Stimulated activated CD4-positive, alpha-beta T cell treated with anti-CD3 and anti-CD28 coated beads, Interleukin-12 subunit alpha, Interleukin-12 subunit beta, amount 100 ng/mL, for 4 hours (primary cell): ENCODE data around the gene ALDH18A1.
"Not testable (repeated sequence)": the region's sequence is repeated elsewhere in the genome, so short reads cannot be mapped to it uniquely, and the experiment has no call there.

ENCODE experiments used
- DNase-seq: peaks from one replicate; pipeline ENCODE4 v3.0.0-alpha.2; 2020

ALDH18A1 gene

DNA sequence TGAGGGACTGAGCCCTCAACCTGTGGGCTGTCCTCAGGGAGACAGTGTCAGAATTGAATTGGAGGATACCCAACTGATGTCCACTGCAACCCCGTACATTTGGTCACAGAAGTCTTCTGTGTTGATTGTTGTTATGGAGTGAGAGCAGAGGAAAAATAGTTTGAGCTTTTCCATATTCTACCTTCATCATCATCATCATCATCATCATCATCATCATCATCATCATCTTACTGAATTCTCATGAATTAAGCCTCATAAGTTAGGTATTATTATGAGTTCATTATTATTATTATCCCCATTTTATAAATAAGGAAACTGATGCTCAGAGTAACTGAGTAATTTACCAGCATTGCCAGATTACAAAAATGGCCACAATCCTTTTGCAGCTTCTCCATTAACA, 8.4 kb downstream of the ALDH18A1 start:
- DNase-seq: no peak

DNA sequence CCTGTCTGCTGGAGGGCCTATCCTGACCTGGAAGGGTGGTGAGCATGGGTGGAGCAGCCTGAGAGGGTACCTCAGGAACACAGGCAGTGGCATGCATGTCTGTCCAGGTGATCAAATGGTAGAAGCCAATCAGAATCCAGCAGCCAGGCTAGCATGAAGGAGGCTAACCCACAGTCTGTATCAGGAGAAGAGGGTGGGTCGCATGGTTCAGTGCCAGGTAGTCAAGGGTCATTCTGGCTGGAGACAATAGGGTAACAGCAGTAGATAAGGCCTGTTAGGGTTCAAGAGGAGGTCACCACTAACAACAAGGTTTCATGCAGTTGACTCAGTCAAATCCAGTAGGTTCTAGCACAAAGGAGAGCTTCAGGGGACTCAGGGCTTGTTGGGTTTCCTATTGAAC, 10.4 kb downstream of the ALDH18A1 start:
- DNase-seq: no peak

DNA sequence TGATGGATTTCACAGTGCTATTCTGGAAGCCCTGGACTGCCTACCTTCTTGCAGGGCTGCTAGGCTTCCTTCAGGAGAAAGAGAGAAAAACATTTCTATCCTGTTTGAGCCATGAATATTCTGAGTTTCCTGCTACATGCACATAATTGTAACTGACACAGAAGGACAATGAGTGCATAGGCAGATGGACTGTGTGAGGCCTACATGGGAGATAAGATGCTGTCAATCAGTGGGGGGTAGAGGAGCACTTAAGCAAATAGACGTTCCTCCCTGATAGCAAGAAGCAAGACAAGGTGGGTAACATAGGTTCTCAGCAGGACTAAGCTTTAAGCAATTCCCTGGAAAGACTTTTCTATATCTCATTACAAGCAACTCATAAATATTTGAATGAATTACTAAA, 11.6 kb downstream of the ALDH18A1 start:
- DNase-seq: no peak

DNA sequence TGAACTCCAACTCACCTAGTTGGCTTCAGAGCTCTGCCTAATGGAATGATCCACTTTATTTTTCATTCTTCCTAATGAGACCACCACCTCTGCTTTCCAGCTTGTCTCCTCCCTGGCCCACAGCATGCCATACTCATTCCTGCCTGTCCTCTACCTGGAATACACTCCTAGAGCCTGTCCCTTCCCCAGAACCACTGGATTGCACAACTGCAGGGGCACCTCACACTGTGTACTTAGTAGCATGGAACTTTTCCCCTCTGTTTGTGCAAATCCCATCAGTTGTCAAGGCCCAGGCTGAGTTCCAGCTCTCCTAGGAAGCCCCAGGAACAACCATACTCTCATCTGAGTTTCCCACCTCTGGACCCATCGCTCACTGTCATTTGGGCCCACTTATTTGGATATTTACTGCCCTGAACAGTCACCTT, 15.6 kb downstream of the ALDH18A1 start:
- no peak for DNase-seq

DNA sequence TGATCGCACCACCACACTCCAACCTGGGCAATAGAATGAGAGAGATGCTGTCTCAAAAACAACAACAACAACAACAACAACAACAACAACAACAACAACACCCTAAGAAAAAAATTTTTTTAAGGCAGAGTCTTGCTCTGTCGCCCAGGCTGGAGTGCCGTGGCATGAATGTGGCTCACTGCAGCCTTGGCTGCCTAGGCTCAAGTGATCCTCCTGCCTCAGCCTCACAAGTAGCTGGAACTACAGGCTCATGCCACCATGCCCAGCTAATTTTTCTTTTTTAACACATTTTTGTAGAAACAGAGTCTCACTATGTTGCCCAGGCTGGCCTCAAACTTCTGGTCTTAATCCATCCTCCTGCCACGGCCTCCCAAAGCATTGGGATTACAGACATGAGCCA, 18.6 kb downstream of the ALDH18A1 start:
- no peak for DNase-seq

DNA sequence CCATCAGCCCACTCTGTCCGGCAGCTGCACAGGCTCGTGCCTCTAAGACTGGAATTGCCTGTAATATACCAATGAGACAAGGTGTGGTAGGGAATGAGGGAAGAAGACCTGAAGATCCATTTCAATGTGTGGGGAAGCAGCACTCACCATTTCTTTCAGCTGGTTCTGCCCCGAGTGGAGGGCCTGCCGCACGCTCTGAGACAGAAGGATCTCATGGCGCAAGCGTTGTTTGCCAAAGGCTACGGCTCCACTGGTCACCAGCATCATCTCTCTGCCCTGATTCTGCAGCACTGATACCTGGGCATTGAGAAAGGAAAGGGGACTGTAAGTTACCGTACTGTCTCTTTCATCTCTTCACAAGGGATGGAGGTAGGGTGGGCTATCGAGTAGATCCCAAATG, 19.4 kb downstream of the ALDH18A1 start:
- DNase-seq: no peak

DNA sequence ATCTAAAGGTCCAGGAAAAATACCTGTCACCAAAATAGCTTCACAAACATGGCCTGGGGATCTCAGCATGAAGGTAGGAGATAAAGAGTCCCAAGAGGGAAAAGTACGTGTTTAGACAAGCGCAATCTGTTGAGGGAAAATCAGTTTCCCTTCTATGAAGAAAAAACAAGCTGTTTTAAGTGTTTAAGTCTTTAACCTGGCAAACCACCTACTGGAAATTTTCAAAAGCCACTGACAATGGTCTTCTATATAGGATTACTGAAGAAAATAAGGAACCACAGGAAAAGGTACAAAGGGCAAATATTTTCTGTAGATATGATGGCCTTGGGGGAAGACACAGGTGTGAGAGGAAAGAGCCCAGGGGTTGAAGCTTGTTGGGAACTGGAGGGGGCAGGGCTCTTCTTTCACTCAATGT, 21.2 kb downstream of the ALDH18A1 start:
- DNase-seq: no peak

DNA sequence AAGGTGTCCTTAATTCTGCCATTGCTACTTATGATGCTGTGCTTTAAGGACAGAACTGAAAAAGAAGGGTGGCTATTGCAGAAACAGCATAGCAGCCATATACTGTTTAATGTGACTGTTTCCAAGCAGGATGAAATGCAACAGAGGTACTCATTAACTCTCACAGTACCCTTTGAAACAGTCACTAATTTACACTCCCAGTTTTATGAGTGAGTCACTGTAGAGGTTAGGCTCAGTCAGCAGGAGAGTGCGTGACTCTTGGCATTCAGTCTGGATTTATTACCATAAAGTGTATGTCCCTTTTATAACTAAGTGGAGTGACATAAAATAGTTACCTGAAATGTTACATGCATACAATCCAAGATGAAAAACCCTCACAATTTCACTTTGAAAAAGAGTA, 27.7 kb downstream of the ALDH18A1 start:
- DNase-seq: no peak

DNA sequence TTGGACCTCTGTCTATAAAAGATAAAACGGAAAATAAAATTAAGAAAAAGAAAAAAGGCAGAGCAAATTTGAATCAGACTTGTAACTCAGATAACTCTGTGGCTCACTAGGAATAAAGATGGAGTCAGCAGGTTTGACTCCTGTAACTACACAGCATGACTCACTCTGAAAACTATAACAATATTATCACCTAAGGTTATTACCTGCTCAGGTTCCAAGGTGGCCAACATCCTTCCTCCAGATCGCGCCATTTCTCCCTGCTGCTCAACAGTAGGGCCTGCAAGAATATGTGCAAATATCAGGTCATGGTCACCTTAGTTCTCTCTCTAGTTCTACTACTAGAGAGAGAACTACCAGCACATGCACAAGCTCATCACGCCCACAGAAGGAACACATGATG, 30.0 kb downstream of the ALDH18A1 start:
- DNase-seq: no peak

DNA sequence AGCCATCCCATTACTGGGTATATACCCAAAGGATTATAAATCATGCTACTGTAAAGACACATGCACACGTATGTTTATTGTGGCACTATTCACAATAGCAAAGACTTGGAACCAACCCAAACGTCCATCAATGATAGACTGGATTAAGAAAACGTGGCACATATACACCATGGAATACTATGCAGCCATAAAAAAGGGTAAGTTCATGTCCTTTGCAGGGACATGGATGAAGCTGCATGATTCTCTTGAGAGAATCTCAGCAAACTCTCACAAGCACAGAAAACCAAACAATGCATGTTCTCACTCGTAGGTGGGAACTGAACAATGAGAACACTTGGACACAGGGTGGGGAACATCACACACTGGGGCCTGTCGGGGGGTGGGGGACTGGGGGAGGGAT, 36.1 kb downstream of the ALDH18A1 start:
- DNase-seq: not testable (repeated sequence)

DNA sequence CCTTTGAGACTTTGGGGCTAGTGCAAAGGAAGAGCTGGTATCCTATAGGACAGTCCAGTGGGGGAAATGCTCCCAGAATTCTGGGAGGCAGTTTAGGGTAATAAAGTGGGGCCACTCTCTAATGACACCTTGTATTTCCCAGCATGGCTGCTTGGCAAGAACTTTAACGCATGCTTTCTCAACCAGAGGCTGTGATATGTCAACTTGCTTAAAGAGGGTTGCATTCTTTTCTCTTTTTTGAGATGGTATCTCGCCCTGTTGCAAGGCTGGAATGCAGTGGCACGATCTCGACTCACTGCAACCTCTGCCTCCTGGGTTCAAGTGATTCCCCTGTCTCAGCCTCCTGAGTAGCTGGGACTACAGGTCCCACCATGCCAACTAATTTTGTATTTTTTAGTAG, 38.4 kb downstream of the ALDH18A1 start:
- DNase-seq: no peak

DNA sequence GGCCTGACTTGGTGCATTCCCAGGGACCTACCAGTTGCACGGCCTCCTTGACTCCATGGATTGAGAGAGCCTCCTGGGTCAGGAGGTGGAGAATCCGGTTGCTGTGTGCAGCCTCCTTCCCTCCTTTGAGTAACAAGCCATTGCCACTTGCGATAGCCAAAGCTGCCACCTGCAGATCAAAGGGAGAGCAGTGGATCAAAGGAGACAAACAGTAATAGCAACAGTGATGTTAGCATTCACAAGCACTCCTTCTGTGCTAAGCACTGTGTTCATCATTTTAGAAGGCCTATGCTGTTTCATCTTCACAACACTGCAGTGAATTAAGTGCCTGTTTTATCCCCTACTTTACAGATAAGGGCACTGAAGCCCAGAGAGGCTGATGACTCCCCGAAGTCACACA, 40.1 kb downstream of the ALDH18A1 start:
- no peak for DNase-seq

DNA sequence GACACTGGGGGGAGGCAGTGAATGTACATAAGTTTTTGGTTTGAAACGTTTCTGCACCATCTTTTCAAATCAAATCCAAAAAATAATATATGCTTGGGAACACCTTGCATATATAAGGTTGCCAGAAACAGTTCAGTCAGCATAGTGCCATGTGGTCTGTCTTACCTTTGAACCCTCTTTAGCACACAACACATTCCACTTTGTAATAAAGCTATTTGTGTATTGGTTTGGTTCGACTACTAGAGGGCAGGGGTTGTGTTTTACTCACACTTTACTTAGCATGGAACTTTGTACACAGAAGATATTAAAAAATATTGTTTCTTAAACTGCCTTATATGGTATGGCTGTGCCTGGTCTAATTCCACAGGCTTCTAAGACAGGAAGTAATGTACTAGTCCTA, 43.2 kb downstream of the ALDH18A1 start:
- DNase-seq: no peak

DNA sequence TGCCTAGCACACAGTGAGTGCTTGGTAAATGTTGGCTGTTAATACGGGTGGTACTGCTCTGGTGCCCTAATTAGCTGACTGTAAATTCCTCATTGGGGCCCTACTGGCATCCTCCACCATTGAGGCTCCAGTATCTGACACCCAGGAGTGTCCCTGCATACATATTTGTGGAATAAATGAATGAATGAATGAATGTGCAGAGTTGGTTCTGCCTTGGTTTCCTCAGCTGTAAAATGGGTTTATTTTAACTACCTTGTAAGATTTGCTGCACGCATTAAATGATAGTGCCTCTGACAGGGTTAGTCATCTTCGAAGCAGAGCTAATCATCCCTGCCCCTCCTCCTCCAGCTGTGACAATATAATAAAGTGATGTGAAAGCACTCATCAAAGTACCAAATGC, 45.8 kb downstream of the ALDH18A1 start:
- no peak for DNase-seq

DNA sequence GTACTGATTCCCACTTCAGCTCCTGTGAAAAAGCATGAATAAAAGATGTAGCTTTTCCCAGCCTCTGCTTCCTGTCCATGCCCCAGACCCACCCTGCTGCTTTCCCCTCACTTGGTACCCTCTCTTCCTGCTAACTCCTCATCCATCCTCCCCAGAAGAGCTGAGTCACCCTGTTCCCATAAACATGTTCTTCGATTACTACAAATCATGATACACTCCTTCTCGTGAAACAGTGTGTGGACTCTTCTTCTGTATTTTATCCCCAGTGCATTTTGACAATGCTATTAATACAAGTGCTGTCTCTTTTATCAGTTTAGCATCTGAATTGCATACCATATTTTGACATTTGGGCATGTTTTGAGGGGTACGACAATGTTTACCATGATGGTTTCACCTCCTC, 49.6 kb downstream of the ALDH18A1 start:
- DNase-seq: no peak

DNA sequence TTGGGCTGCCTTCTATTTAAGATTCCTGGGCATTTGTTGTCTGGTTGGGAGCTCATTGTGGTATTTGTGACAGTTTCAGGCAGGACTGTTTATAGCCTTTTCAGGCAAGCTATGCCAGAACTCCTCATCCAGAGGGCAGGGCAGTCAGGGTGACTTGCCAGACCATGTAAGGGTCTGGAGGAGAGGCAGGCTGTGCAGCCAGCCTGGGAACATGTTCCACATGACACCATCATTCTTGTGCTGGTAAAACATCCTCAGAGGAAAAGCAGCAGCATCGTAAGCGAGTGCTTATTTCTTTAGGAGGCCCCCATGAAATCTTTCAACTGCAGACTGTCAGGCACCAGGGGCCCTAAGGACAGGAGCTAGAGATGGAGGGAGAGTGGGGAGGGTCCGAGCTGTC, 51.3 kb downstream of the ALDH18A1 start:
- DNase-seq: no peak

DNA sequence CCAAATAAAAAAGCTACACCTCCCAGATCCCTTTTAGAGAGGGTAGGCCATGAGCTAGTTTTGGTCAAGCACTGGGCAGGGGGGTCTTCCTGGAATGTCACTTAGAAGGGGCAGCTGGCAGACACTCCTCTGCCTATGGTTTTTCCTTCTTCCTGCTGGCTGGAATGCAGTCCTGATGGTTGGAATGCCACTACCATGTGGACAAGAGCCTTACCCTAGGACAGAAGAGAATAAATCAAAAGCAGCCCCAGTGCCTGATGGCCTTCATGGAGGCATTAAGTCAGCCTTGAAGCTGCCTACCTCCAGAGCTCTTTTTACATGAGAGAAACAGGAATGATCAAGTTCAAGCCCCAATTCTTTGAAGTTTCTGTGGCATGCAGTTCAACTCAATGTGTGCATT, 51.9 kb downstream of the ALDH18A1 start:
- no peak for DNase-seq

DNA sequence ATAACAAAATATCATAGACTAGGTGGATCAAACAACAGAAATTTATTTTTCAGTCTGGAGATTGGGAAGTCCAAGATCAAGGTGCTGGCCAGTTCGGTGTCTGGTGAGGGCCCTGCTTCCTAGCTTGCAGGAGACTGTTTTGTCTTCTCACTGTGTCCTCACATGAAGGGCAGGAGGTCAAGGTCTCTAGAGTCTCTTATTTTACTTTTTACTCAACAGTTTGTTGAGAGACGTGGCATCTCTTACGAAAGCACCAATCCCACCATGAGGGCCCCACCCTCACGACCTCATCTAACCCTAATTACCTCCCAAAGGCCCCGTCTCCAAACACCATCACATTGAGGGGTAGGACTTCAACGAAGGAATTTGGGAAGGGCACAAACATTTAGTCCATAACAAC, 54.1 kb downstream of the ALDH18A1 start:
- DNase-seq: no peak

DNA sequence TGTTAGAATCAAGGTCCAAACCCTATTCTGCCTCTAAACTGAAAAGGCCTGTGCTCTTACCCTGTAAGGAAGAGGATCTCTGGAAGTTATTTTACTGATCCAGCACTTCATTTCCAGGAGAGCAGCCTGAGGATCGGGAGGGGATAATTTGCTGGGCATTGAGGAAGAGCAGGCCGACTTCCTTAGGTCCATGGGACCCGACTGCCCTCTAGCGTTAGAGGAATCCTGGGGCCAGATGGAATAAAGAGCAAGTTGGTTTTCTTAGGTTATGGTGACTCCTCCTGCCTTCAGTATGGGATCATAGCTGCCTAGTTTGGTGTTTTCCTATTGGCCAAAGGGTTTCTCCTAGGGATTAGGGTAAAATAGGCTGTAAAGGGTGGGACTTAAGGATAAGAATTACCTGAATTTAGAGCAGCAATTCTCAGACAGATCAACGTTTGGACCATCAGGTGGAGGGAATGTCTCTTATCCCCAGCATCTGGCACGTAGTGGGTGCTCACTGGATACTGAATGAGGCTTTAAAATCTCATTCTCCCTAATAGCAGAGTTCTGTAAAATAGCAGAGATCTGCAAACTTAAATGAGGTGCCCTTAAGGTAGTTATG, 55.3 kb downstream of the ALDH18A1 start:
- peak; percentile 28 for DNase-seq

DNA sequence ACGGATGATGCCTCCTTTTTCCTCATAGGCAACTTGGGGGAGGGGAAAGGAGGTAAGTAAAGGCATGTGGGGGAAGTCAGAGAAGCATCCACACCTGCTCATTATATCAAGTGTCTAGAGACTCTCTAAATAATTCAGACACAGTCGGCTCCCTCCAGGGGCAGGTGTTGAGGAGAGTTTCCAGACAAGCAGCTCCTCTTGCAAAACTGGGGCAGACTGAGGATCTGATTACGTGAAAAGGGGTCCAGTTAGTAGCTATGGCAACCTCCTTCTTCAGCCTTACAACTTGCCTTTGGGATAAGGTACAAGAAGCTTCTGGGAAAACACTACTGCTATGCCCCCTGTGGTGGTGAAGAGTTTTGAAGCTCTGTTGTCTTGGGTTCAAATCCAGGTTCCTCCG, 56.4 kb downstream of the ALDH18A1 start:
- no peak for DNase-seq

DNA sequence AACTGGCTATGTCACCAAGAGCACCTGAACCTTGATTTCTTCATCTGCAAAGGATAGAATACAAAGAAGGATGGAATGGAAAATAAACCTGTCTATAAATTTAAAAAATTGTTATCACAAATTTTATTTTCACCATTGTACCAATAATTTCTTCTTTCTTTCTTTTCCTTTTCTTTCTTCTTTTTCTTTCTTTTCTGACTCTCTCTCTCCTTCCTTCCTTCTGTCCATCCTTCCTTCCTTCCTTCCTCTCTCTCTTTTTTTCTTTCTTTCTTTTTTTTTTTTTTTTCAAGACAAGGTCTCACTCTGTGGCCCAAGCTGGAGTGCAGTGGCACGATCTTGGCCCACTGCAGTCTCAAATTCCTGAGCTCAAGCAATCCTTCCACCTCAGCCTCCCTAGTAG, 58.7 kb downstream of the ALDH18A1 start:
- DNase-seq: no peak

DNA sequence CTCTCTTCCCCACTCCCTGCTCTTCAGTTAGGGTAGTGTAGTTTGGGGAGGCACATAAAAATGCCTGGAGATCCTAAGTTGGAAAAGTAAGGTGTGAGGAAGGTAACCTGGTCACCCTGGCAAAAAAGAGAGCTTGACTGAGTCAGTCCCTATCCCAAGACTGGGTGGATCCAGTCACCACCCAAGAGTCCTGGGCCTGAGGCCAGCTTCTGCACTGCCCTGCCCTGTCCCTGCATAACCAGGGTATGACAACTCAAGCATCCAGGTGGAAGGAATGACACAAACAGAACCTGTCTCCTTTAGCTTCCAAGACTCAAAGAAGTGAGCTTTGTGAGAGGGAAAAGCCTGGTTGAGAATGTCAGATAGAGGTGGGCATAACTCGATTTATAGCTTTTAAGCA, 68.5 kb downstream of the ALDH18A1 start:
- DNase-seq: no peak

DNA sequence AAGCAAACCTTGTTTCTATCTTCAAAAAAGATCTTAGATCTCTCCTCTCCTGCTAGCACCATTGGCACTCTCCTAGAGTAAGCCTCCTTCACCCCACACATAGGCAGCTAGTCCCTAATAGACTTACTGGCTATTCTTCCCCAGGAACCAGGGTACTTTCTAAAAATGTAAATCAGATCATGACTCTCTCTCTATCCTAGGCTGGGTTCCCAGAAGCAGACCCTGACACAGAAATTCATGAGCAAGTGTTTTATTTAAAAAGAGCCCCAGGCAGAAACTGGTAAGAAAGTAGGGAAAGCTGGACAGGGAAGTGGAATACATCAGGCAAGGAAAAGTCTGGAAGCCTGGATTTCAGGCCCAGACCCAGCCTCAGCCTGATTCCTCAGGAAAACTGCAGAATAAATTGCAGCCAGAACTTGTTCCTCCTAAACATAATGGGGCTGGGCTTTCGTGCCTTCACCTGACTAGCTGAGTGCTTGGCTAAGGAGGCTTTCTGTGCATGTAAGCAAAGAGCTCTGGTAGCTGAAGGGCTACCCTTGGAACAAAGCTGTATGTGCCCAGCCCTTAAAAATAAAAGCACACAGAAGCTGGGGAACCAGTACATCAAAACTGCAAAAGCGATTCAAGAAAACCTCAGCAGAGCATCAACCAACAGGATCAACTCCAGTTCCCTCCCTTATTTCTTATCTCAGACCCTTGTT, 76.5 kb downstream of the ALDH18A1 start:
- no peak for DNase-seq

DNA sequence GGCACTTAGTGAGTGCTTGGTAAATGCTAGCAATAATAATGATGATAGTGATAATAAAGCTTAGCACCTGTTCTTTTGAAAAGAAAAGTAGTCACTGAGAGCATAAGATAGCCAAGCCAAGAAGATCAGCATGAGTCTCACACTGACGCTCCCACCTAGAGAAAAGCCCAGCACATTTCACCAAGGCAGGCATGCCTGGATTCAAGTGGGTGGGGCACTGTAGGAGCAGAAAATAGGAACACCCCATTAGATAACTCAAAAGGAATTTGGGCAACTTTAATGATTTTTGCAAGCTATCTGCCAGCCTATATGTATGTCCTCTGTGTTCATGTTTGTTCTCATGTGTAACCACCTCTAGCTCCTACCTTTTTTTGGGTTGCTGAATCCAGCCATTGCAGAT, 77.2 kb downstream of the ALDH18A1 start:
- DNase-seq: no peak

DNA sequence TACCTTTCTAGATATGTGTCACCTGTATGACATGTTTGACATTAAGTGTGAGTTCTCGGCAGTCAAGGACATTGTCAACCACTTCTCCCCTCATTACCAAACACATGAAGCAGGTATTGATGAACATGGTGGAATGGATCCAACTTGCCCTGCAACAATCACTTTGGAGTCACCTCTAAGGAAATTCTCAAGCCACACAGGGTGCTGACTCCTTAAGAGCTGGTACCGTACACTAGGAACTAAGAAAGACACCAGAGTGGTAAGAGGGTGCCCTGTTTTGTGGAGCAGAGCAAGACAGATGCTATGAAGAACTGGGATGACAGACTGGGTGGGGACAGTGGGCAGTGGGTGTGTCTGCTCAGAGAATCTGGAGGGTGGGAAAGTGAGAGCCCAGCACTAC, 77.9 kb downstream of the ALDH18A1 start:
- DNase-seq: no peak
